A549 (cell line): Measurements from ENCODE around the gene HCRTR1. TPM values are rescaled to one million over a fixed set of nuclear protein-coding genes. Genes with fewer than 3 reads are reported as not detected.

Experiments used
- ATAC-seq, 2 experiments: fragments of 200-7000 bp in 1 of 2; fragments of >200 bp in 1 of 2; cut with Nextera tagmentation in 1 of 2; cut with Tn5 transposase in 1 of 2; 3 replicates each; pipeline versions ENCODE4 v1.8.0 to v1.9.1; 2018 to 2020; ENCODE audit warnings: mild to moderate bottlenecking in 1 of 2, moderate library complexity in 1 of 2
- CTCF ChIA-PET: fragments of 300-600 bp; sonication (Branson Sonifier 250); formaldehyde crosslinking; extraction: SDS; loops from one replicate; lab custom pipeline; 2021; ENCODE audit warnings: antibody characterized with exemption, inconsistent platforms; lab: Yijun Ruan, JAX
- POLR2A ChIA-PET: fragments of 350-600 bp; formaldehyde crosslinking; extraction: SDS; loops from one replicate; lab custom pipeline; 2021; ENCODE audit warnings: antibody characterized with exemption, inconsistent platforms; lab: Yijun Ruan, JAX
- DNase-seq, 2 experiments: peaks; one replicate each; pipeline versions ENCODE4 v3.0.0 to v3.0.0-alpha.2; 2011 to 2016; ENCODE audit warnings: low read depth in 1 of 2, low spot score in 1 of 2
- FAIRE-seq: peaks from 2 replicates; lab custom pipeline; 2011; peaks lifted over from hg19 to GRCh38; lab: Jason Lieb, UNC
- H3K27ac ChIP-seq, 2 experiments: fragments of >200 bp; sonication (Bioruptor Twin); formaldehyde crosslinking; 3 replicates each; pipeline ENCODE4 v1.5.1; 2016 to 2017
- H3K4me1 ChIP-seq: fragments of >200 bp; sonication (Bioruptor Twin); formaldehyde crosslinking; 3 replicates; pipeline ENCODE4 v1.6.1; 2016
- H3K4me2 ChIP-seq: fragments of >200 bp; sonication (Bioruptor Twin); formaldehyde crosslinking; 3 replicates; pipeline ENCODE4 v1.6.1; 2016
- H3K4me3 ChIP-seq: fragments of >200 bp; sonication (Bioruptor Twin); formaldehyde crosslinking; 3 replicates; pipeline ENCODE4 v1.5.1; 2016
- H3K9me3 ChIP-seq: fragments of >200 bp; sonication (Bioruptor Twin); formaldehyde crosslinking; 3 replicates; pipeline ENCODE4 v1.6.1; 2016
- ATOH8 ChIP-seq: fragments of 250-450 bp; sonication (Bioruptor Pico); IDR thresholded peaks from 2 replicates; pipeline ENCODE4 v1.5.0; 2020; ENCODE audit warnings: low read depth, mild to moderate bottlenecking, moderate library complexity
- BCL3 ChIP-seq: fragments of >200 bp; sonication (Bioruptor Twin); formaldehyde crosslinking; IDR thresholded peaks from 3 replicates; pipeline ENCODE4 v1.6.1; 2016
- BHLHE40 ChIP-seq: IDR thresholded peaks from 2 replicates; pipeline ENCODE4 v1.6.1; 2012; ENCODE audit warnings: low read depth, low read length, inconsistent platforms
- CBX2 ChIP-seq: fragments of 200-600 bp; sonication (generic); IDR thresholded peaks from 2 replicates; pipeline ENCODE4 v1.6.1; 2016; ENCODE audit warnings: low read depth, mild to moderate bottlenecking, borderline replicate concordance
- CEBPB ChIP-seq, 2 experiments: fragments of >200 bp in 1 of 2; sonication (Bioruptor Twin) in 1 of 2; formaldehyde crosslinking in 1 of 2; IDR thresholded peaks; 2 replicates each; pipeline ENCODE4 v1.6.1; 2012 to 2016
- CHD2 ChIP-seq: fragments of 150-350 bp; IDR thresholded peaks from 2 replicates; pipeline ENCODE4 v1.6.1; 2014; ENCODE audit warnings: low read length; ENCODE audit not compliant: partially characterized antibody
- CHD4 ChIP-seq: fragments of 200-600 bp; sonication (generic); IDR thresholded peaks from 2 replicates; pipeline ENCODE4 v1.6.1; 2016; ENCODE audit warnings: antibody characterized with exemption, mild to moderate bottlenecking, borderline replicate concordance
- E2F6 ChIP-seq: IDR thresholded peaks from 2 replicates; pipeline ENCODE4 v1.6.1; 2012; ENCODE audit warnings: low read depth, borderline replicate concordance
- EHF ChIP-seq: fragments of 250-450 bp; sonication (Bioruptor Pico); IDR thresholded peaks from 2 replicates; pipeline ENCODE4 v1.5.0; 2020; ENCODE audit warnings: mild to moderate bottlenecking
- ELK1 ChIP-seq: fragments of 150-350 bp; IDR thresholded peaks from 2 replicates; pipeline ENCODE4 v1.6.1; 2014; ENCODE audit warnings: low read depth, mild to moderate bottlenecking, low read length
- EP300 ChIP-seq, 2 experiments: fragments of >200 bp; sonication (Bioruptor Twin); formaldehyde crosslinking; IDR thresholded peaks; 2 replicates in 1 of 2; 3 replicates in 1 of 2; pipeline ENCODE4 v1.6.1; 2016 to 2017
- FOSL2 ChIP-seq, 2 experiments: fragments of 450-650 bp in 1 of 2; fragments of >200 bp in 1 of 2; sonication (Bioruptor Twin) in 1 of 2; formaldehyde crosslinking; IDR thresholded peaks; 2 replicates each; pipeline versions ENCODE4 v1.5.0 to v1.6.1; 2016 to 2020; ENCODE audit warnings: mild to moderate bottlenecking in 1 of 2, moderate library complexity in 1 of 2
- GATA3 ChIP-seq: IDR thresholded peaks from 2 replicates; pipeline ENCODE4 v1.6.1; 2012; ENCODE audit warnings: borderline replicate concordance
- HDAC2 ChIP-seq: fragments of 200-600 bp; sonication (generic); IDR thresholded peaks from 2 replicates; pipeline ENCODE4 v1.6.1; 2016
- HEYL ChIP-seq: fragments of 250-450 bp; sonication (Bioruptor Pico); IDR thresholded peaks from 2 replicates; pipeline ENCODE4 v1.8.0; 2021; ENCODE audit warnings: mild to moderate bottlenecking, moderate library complexity
- HOXA7 ChIP-seq: fragments of 250-450 bp; sonication (Bioruptor Pico); IDR thresholded peaks from 2 replicates; pipeline ENCODE4 v1.5.0; 2020; ENCODE audit warnings: mild to moderate bottlenecking, moderate library complexity
- HOXB13 ChIP-seq: fragments of 250-450 bp; sonication (Bioruptor Pico); IDR thresholded peaks from 2 replicates; pipeline ENCODE4 v1.5.0; 2020; ENCODE audit warnings: low read depth, mild to moderate bottlenecking, moderate library complexity
- HOXB5 ChIP-seq: fragments of 250-450 bp; sonication (Bioruptor Pico); IDR thresholded peaks from 2 replicates; pipeline ENCODE4 v1.5.0; 2020; ENCODE audit warnings: mild to moderate bottlenecking, moderate library complexity
- JUN ChIP-seq, 2 experiments: fragments of >200 bp; sonication (Bioruptor Twin); formaldehyde crosslinking; IDR thresholded peaks; 2 replicates in 1 of 2; 3 replicates in 1 of 2; pipeline ENCODE4 v1.6.1; 2016 to 2017
- JUNB ChIP-seq: fragments of >200 bp; sonication (Bioruptor Twin); formaldehyde crosslinking; IDR thresholded peaks from 2 replicates; pipeline ENCODE4 v1.6.1; 2016
- KDM1A ChIP-seq: fragments of 200-600 bp; sonication (generic); IDR thresholded peaks from 2 replicates; pipeline ENCODE4 v1.6.1; 2016; ENCODE audit warnings: low read depth, mild to moderate bottlenecking
- KDM5A ChIP-seq: fragments of 200-600 bp; sonication (generic); IDR thresholded peaks from 2 replicates; pipeline ENCODE4 v1.6.1; 2016; ENCODE audit warnings: antibody characterized with exemption, mild to moderate bottlenecking
- MYC ChIP-seq: IDR thresholded peaks from 2 replicates; pipeline ENCODE4 v1.6.1; 2012; ENCODE audit warnings: mild to moderate bottlenecking, inconsistent platforms, low read length, improper control_type of control experiment, borderline replicate concordance
- NR3C1 ChIP-seq: fragments of >200 bp; sonication (Bioruptor Twin); formaldehyde crosslinking; IDR thresholded peaks from 3 replicates; pipeline ENCODE4 v1.6.1; 2017
- POLR2A ChIP-seq: IDR thresholded peaks from 2 replicates; pipeline ENCODE4 v1.6.1; 2012; ENCODE audit warnings: mild to moderate bottlenecking, low read length
- POLR2AphosphoS2 ChIP-seq: conservative IDR thresholded peaks from 2 replicates; pipeline ENCODE4 v1.6.1; 2012; ENCODE audit warnings: low read length, improper control_type of control experiment, inconsistent platforms
- RNF2 ChIP-seq: fragments of 200-600 bp; sonication (generic); IDR thresholded peaks from 2 replicates; pipeline ENCODE4 v1.6.1; 2016; ENCODE audit warnings: low read depth, mild to moderate bottlenecking, antibody characterized with exemption, moderate library complexity, borderline replicate concordance
- SMC3 ChIP-seq: fragments of >200 bp; sonication (Bioruptor Twin); formaldehyde crosslinking; IDR thresholded peaks from 3 replicates; pipeline ENCODE4 v1.6.1; 2018; ENCODE audit warnings: inconsistent platforms
- SREBF2 ChIP-seq: fragments of 450-650 bp; IDR thresholded peaks from 2 replicates; pipeline ENCODE4 v1.6.1; 2014; ENCODE audit warnings: mild to moderate bottlenecking, moderate library complexity
- TP53 ChIP-seq: fragments of 250-450 bp; sonication (Bioruptor Pico); IDR thresholded peaks from 2 replicates; pipeline ENCODE4 v1.5.0; 2021; ENCODE audit warnings: mild to moderate bottlenecking, moderate library complexity
- USF2 ChIP-seq: fragments of 450-650 bp; IDR thresholded peaks from 2 replicates; pipeline ENCODE4 v1.6.1; 2014; ENCODE audit warnings: antibody characterized with exemption
- ZC3H11A ChIP-seq: fragments of 450-650 bp; IDR thresholded peaks from 2 replicates; pipeline ENCODE4 v1.6.1; 2014; ENCODE audit warnings: antibody characterized with exemption, mild to moderate bottlenecking
- WGBS: methylation state at CpG from one replicate; pipeline ENCODE4 v1.1.6; 2017; ENCODE audit errors: missing lambda C conversion rate; 5-methylcytosine and 5-hydroxymethylcytosine counted together
- polyA plus RNA-seq, 4 experiments: library from polyadenylated mRNA; depleted of rRNA in 3 of 4; stranded (reverse); fragments of >200 nt; fragmentation: RNase III in 1 of 4; extraction: RNeasy Plus Mini Kit Qiagen cat#74134 plus additional on column Dnase treatment in 1 of 4; gene quantifications; 2 replicates in 3 of 4; 3 replicates in 1 of 4; pipeline ENCODE4 v1.2.3, GENCODE V29; 2011 to 2017

The HCRTR1 gene
- polyA plus RNA-seq, 2 of the 4 experiments (the other 2 are of a cell fraction), result not detected

- POLR2A ChIA-PET, result no interaction called here
- ATAC-seq, result no peak
- H3K9me3 ChIP-seq, result no peaks in the 10 kb centered on the region
- H3K27ac ChIP-seq, result no peak overlapping the region
- H3K4me2 ChIP-seq, result no peak overlapping the region
- no peak for DNase-seq
- 80% methylated on average over 7 of the region's 7 CpGs for WGBS
- no peak overlapping the region for H3K4me3 ChIP-seq
- TF ChIP-seq HOXA7 (CRISPR knock-in tag), result no peak
- TF ChIP-seq HDAC2, result no peak
- TF ChIP-seq HEYL (CRISPR knock-in tag), result no peak
- no peak for TF ChIP-seq BHLHE40
- no peak for TF ChIP-seq ELK1
- no peak for TF ChIP-seq SMC3
- TF ChIP-seq JUNB, result no peak
- TF ChIP-seq NR3C1, result no peak
- no peak for TF ChIP-seq E2F6
- no peak for TF ChIP-seq HOXB13 (CRISPR knock-in tag)
- no peak for TF ChIP-seq MYC
- no peak for TF ChIP-seq POLR2AphosphoS2
- no peak for TF ChIP-seq BCL3
- TF ChIP-seq JUN (IDR thresholded peaks at IDR 0.05), result no peak
- TF ChIP-seq SREBF2, result no peak
- no peak for TF ChIP-seq KDM1A
- TF ChIP-seq TP53 (CRISPR knock-in tag), result no peak
- no peak for TF ChIP-seq RNF2
- CTCF ChIA-PET, result interaction anchor here (1.5 to 15.8 kb wide), 2 partner anchors 30 to 50 kb away, joined by 7 to 252 read pairs; partner anchors contain the start of gene TINAGL1
- H3K4me1 ChIP-seq, result no peaks in the 10 kb centered on the region
- no peak for FAIRE-seq
Observed at GRCh38 chr1:31598980-31599379, 18.5 kb upstream of the HCRTR1 start.

GRCh38 chr1:31600641-31601040, 16.8 kb upstream of the HCRTR1 start:
- no peak overlapping the region for H3K4me3 ChIP-seq
- ChIA-PET POLR2A (no interaction called here), CTCF (no interaction called here)
- no peaks in the 10 kb centered on the region for H3K4me1 ChIP-seq
- H3K9me3 ChIP-seq, result no peaks in the 10 kb centered on the region
- DNase-seq, result no peak
- ATAC-seq, result no peak
- no peak overlapping the region for H3K4me2 ChIP-seq
- H3K27ac ChIP-seq, result no peak overlapping the region
- no peak for TF ChIP-seq KDM5A
- TF ChIP-seq FOSL2 (IDR thresholded peaks at IDR 0.05), result no peak
- no peak for TF ChIP-seq FOSL2 (CRISPR knock-in tag; IDR thresholded peaks at IDR 0.05)
- TF ChIP-seq CHD4, result no peak
- TF ChIP-seq EP300 (IDR thresholded peaks at IDR 0.05), result no peak
- no peak for TF ChIP-seq HOXB5 (CRISPR knock-in tag)
- no peak for TF ChIP-seq JUN (IDR thresholded peaks at IDR 0.05)
- TF ChIP-seq ATOH8 (CRISPR knock-in tag), result no peak
- no peak for TF ChIP-seq ELK1
- TF ChIP-seq ZC3H11A, result no peak
- TF ChIP-seq GATA3, result no peak
- TF ChIP-seq USF2, result no peak
- TF ChIP-seq CBX2, result no peak
- TF ChIP-seq NR3C1, result no peak
- no peak for TF ChIP-seq CEBPB (IDR thresholded peaks at IDR 0.05)
- no peak for TF ChIP-seq EHF
- TF ChIP-seq CHD2, result no peak
- no peak for TF ChIP-seq POLR2A
- TF ChIP-seq, all 56 proteins: peak for 0
- FAIRE-seq, result no peak
- WGBS, result 64% methylated on average over 2 of the region's 2 CpGs
